GM12878 (cell line): Measurements from ENCODE around the gene NRP1.

Experiments
- EP300 ChIP-seq, 2 experiments: fragments of 150-350 bp in 1 of 2; IDR thresholded peaks; 2 replicates each; pipeline ENCODE4 v1.6.1; 2011 to 2012; ENCODE audit warnings: low read depth in 2 of 2, low read length in 2 of 2, borderline replicate concordance in 1 of 2, improper control_type of control experiment in 1 of 2, inconsistent platforms in 1 of 2; ENCODE audit not compliant: control insufficient read depth in 1 of 2
- EZH2 ChIP-seq: IDR thresholded peaks from 2 replicates; pipeline ENCODE4 v1.6.1; 2012; ENCODE audit warnings: low read depth, mild to moderate bottlenecking, control low read depth, inconsistent platforms, low read length, borderline replicate concordance; ENCODE audit not compliant: control insufficient read depth

DNA sequence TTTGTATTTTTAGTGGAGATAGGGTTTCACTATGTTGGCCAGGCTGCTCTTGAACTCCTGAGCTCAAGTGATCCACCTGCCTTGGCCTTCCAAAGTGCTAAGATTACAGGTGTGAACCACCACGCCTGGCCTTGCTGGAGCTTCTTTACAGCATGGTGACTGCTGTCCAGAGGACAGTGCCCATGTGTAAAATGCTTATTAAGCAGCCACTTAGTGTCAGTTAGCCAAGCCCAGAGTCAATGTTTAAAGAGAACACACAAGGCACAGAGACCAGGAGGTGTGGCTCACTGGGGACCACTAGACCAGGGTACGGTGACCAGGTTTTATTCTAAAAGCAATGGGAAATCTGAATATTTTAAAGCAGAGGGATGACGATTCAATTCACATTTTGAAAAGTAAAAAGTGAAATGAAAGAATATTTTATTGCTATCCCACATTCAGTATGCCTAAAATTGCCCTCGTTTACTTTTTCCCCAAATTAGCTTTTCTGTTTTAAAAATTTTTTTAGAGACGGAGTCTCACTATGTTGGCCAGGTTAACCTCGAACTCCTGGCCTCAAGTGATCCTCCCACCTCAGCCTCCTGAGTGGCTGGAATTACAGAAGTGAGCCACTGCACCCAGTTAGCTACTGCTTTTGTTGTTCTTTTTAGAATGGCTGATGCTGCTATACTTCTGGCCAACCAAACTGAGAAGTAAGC, 172.8 kb downstream of the NRP1 start:
- TF ChIP-seq EZH2, result no peak
- TF ChIP-seq EP300 (IDR thresholded peaks at IDR 0.05; ENCODE audit: borderline replicate concordance in 1 of 2, control insufficient read depth in 1 of 2, low read depth in 2 of 2, low read length in 2 of 2), result no peak
